Left lung (tissue), 10 donors: ENCODE data around the gene PPP2R2D. TPM values are rescaled to one million over a fixed set of nuclear protein-coding genes. Genes with fewer than 3 reads are reported as not detected.

Experiments
- ATAC-seq: fragments of 200-7000 bp; cut with Tn5 transposase; one replicate; pipeline ENCODE4 v1.9.1; 2020; ENCODE audit warnings: moderate library complexity
- DNase-seq, 4 donors: peaks; one replicate each; pipeline ENCODE4 v3.0.0-alpha.2; 2013 to 2020
- H3K27ac ChIP-seq, 2 donors: fragments of 200-600 bp; sonication (generic) in 1 of 2; one replicate each; pipeline versions ENCODE4 v1.5.0 to v1.8.0; 2020 to 2021
- H3K27me3 ChIP-seq, 2 donors: fragments of 200-600 bp; sonication (generic) in 1 of 2; one replicate each; pipeline versions ENCODE4 v1.5.0 to v1.8.0; 2020 to 2021
- H3K36me3 ChIP-seq, 2 donors: fragments of 200-600 bp; sonication (generic) in 1 of 2; one replicate each; pipeline versions ENCODE4 v1.5.0 to v1.8.0; 2020 to 2021
- H3K4me1 ChIP-seq, 2 donors: fragments of 200-600 bp; one replicate each; pipeline ENCODE4 v1.8.0; 2021
- H3K4me3 ChIP-seq, 2 donors: fragments of 200-600 bp; sonication (generic) in 1 of 2; one replicate each; pipeline versions ENCODE4 v1.5.0 to v1.8.0; 2020 to 2021; ENCODE audit warnings: mild to moderate bottlenecking in 1 of 2
- H3K9me3 ChIP-seq, 2 donors: fragments of 200-600 bp; sonication (generic) in 1 of 2; one replicate each; pipeline versions ENCODE4 v1.5.0 to v1.8.0; 2020 to 2021
- intact Hi-C, 2 donors: fragments of 100-400 bp; cut with DNase I; formaldehyde crosslinking; loops; one replicate each; pipeline versions ENCODE4 v1.11.2 to v1.14.2; 2022
- polyA plus RNA-seq, 6 donors: library from polyadenylated mRNA; unstranded; fragments of 120-200 nt; gene quantifications; one replicate each; pipeline ENCODE4 v1.2.1, GENCODE V29; 2013; ENCODE audit not compliant: insufficient read length in 6 of 6
- total RNA-seq, 2 donors: library from RNA; stranded (reverse); fragmentation: NEBNext Ultra II Directional; extraction: Animal tissue kit (Norgen Biotek cat#: 25700); gene quantifications; one replicate each; pipeline ENCODE4 v1.2.1, GENCODE V29; 2021
- TF ChIP-seq, protein P1 (sequence below), 2 donors: fragments of 200-600 bp; sonication (generic) in 1 of 2; IDR thresholded peaks; one replicate each; pipeline versions ENCODE4 v1.5.0 to v1.8.0; 2021; ENCODE audit warnings: antibody characterized with exemption in 2 of 2
- donor health status: DM: no; HTN: yes; CAD: no.
- donor health status: DM: no; HTN: no; CAD: no.

Gene PPP2R2D
- total and polyA plus RNA-seq, 8 donors, result 22.7 to 42.4 (median 35.8) TPM

- Histone ChIP-seq H3K27ac (no peak overlapping the region), H3K9me3 (no peaks in the 10 kb centered on the region), H3K27me3 (peaks cover 5 to 26% of the 10 kb centered on the region in 2 donors), H3K36me3 (no peaks in the 10 kb centered on the region), H3K4me3 (no peak overlapping the region), H3K4me1 (no peaks in the 10 kb centered on the region)
- intact Hi-C loops, result no loop called here
- ATAC-seq (no peak), DNase-seq (no peak)
- TF ChIP-seq, protein P1, sequence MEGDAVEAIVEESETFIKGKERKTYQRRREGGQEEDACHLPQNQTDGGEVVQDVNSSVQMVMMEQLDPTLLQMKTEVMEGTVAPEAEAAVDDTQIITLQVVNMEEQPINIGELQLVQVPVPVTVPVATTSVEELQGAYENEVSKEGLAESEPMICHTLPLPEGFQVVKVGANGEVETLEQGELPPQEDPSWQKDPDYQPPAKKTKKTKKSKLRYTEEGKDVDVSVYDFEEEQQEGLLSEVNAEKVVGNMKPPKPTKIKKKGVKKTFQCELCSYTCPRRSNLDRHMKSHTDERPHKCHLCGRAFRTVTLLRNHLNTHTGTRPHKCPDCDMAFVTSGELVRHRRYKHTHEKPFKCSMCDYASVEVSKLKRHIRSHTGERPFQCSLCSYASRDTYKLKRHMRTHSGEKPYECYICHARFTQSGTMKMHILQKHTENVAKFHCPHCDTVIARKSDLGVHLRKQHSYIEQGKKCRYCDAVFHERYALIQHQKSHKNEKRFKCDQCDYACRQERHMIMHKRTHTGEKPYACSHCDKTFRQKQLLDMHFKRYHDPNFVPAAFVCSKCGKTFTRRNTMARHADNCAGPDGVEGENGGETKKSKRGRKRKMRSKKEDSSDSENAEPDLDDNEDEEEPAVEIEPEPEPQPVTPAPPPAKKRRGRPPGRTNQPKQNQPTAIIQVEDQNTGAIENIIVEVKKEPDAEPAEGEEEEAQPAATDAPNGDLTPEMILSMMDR (IDR thresholded peaks at IDR 0.05), result no peak
These were observed 7.8 kb upstream of the PPP2R2D start for GRCh38 chr10:131892806-131893675.

DNA sequence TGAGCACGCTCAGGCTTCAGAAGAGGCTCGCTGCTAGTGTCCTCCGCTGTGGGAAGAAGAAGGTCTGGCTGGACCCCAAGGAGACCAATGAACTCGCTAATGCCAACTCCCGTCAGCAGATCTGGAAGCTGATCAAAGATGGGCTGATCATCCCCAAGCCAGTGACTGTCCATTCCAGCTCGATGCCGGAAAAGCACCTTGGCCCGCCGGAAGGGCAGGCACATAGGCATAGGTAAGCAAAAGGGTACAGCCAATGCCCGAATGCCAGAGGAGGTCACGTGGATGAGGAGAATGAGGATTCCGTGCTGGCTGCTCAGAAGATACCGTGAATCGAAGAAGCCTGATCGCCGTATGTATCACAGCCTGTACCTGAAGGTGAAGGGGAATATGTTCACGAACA, 5.7 kb upstream of the PPP2R2D start:
- H3K27me3 ChIP-seq, result peaks cover 13 to 44% of the 10 kb centered on the region in 2 donors
- no peaks in the 10 kb centered on the region for H3K36me3 ChIP-seq
- peaks cover 2 to 7% of the 10 kb centered on the region in 2 donors for H3K4me1 ChIP-seq
- no peaks in the 10 kb centered on the region for H3K9me3 ChIP-seq
- intact Hi-C loops, result no loop called here
- H3K27ac ChIP-seq, result no peak overlapping the region
- DNase-seq (no peak), ATAC-seq (no peak)
- TF ChIP-seq, protein P1 (IDR thresholded peaks at IDR 0.05), result no peak
- H3K4me3 ChIP-seq, result no peak overlapping the region

DNA sequence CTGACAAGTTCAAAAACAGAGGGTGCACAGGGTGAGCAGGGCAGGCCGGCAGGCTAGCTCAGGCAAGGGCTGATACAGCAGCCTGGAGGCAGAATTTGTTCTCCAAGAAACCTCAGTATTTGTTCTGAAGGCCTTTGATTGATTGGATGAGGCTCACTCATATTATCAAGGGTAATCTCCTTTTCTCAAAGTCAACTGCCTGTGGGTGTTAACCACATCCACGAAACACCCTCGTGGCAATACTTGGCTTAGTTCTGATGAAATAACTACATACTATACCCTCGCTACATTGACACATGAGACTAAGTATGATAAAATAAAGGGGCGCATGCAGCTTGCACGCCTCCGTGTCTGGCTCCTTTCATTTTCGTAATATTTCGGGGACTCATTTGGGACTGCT, 4.4 kb upstream of the PPP2R2D start:
- intact Hi-C loops, result no loop called here
- peaks cover 3 to 8% of the 10 kb centered on the region in 2 donors for H3K4me1 ChIP-seq
- TF ChIP-seq, protein P1 (IDR thresholded peaks at IDR 0.05), result no peak
- no peaks in the 10 kb centered on the region for H3K9me3 ChIP-seq
- H3K4me3 ChIP-seq, result no peak overlapping the region
- ATAC-seq, result no peak
- no peak overlapping the region for H3K27ac ChIP-seq
- peaks cover 8 to 36% of the 10 kb centered on the region in 2 donors for H3K27me3 ChIP-seq
- no peaks in the 10 kb centered on the region for H3K36me3 ChIP-seq
- DNase-seq, result no peak

DNA sequence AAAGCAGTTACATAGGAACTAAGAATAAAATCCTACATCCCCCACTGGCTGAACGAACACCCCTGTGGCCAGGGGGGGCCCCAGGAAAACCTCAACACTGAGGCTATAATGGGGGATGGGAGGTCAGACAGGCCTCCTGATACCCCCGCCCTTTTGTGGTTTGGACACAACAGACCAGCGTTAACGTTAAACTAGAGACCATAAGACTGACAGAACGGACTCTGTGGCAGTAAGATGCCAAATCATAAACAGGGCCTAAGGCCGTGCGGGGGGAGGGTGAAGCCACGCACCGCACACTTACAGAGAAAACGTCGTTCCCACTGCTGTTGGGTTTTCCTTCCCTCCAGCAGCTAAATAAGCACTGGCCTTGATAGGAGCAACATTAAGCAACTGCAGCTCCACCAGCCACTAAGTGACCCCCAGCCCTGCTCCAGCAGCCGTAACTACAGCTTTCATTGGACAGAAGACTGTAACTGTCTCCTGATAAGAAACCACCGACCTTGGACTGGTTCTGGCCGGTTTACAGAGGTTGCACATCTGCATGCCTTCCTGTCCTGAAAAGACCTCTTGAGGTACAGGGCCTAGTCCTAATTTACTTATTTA, 3.4 kb upstream of the PPP2R2D start:
- Histone ChIP-seq H3K27ac (no peak overlapping the region), H3K9me3 (no peaks in the 10 kb centered on the region), H3K4me3 (no peak overlapping the region), H3K27me3 (peaks cover 8 to 26% of the 10 kb centered on the region in 2 donors), H3K4me1 (peaks cover 9 to 15% of the 10 kb centered on the region in 2 donors), H3K36me3 (no peaks in the 10 kb centered on the region)
- intact Hi-C loops, result no loop called here
- TF ChIP-seq, protein P1 (IDR thresholded peaks at IDR 0.05), result no peak
- DNase-seq (no peak), ATAC-seq (no peak)

DNA sequence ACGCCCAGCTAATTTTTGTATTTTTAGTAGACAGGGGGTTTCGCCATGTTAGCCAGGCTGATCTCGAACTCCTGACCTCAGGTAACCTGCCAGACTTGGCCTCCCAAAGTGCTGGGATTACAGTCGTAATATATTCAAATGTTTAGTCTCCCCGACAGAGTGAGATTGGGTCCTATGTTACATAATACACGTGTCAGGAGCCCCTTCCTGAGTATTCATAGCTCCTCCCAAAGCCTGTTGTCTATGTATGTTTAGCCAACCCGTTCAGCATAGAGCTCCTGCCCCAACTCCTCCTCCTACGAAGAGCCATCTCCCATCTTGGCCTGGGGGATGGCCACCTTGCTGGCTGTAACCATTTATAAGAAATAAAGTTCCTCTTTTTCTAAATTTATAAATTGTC, 2.7 kb upstream of the PPP2R2D start:
- Histone ChIP-seq H3K36me3 (no peaks in the 10 kb centered on the region), H3K27ac (no peak overlapping the region), H3K27me3 (peaks cover 8 to 23% of the 10 kb centered on the region in 2 donors), H3K4me1 (peaks cover 15 to 21% of the 10 kb centered on the region in 2 donors), H3K9me3 (no peaks in the 10 kb centered on the region), H3K4me3 (no peak overlapping the region)
- intact Hi-C loops, result no loop called here
- DNase-seq (no peak), ATAC-seq (no peak)
- TF ChIP-seq, protein P1 (IDR thresholded peaks at IDR 0.05), result no peak
